GM12891 (cell line): ENCODE data around the gene C1orf74.

ENCODE experiments used
- DNase-seq: peaks from one replicate; pipeline ENCODE4 v3.0.0; 2011; ENCODE audit warnings: low spot score; ENCODE audit not compliant: insufficient read length
- FAIRE-seq: peaks from 2 replicates; lab custom pipeline; 2011; peaks lifted over from hg19 to GRCh38; lab: Jason Lieb, UNC
- PAX5 ChIP-seq: IDR thresholded peaks from 2 replicates; pipeline ENCODE4 v1.6.1; 2011; ENCODE audit warnings: low read length, moderate library complexity, mild to moderate bottlenecking; ENCODE audit not compliant: insufficient read depth, severe bottlenecking
- POLR2A ChIP-seq: IDR thresholded peaks from 2 replicates; pipeline ENCODE4 v1.6.1; 2011; ENCODE audit warnings: low read depth, low read length, control low read depth
- POLR2AphosphoS5 ChIP-seq: IDR thresholded peaks from 2 replicates; pipeline ENCODE4 v1.6.1; 2011; ENCODE audit warnings: low read depth, low read length, control low read depth
- POU2F2 ChIP-seq: IDR thresholded peaks from 2 replicates; pipeline ENCODE4 v1.6.1; 2011; ENCODE audit warnings: low read depth, mild to moderate bottlenecking, control low read depth, low read length, moderate library complexity
- SPI1 ChIP-seq: IDR thresholded peaks from 2 replicates; pipeline ENCODE4 v1.6.1; 2011; ENCODE audit warnings: low read depth, low read length, control low read depth
- TAF1 ChIP-seq: IDR thresholded peaks from 2 replicates; pipeline ENCODE4 v1.6.1; 2011; ENCODE audit warnings: low read depth, low read length, control low read depth

C1orf74 gene

GRCh38 chr1:209790286-209791193, 6.2 kb upstream of the C1orf74 start:
- TF ChIP-seq PAX5 (no peak), POLR2AphosphoS5 (no peak), SPI1 (no peak), POU2F2 (no peak)
- FAIRE-seq (no peak), DNase-seq (no peak)

GRCh38 chr1:209789245-209789644, 4.9 kb upstream of the C1orf74 start:
- no peak for DNase-seq
- no peak for FAIRE-seq
- TF ChIP-seq POLR2A = no peak
- TF ChIP-seq POLR2AphosphoS5 = no peak
- no peak for TF ChIP-seq SPI1
- no peak for TF ChIP-seq TAF1
- TF ChIP-seq PAX5 = no peak
- TF ChIP-seq POU2F2 = no peak

GRCh38 chr1:209787551-209787950, 3.2 kb upstream of the C1orf74 start:
- TF ChIP-seq SPI1 (no peak), POLR2AphosphoS5 (no peak), POLR2A (no peak), POU2F2 (no peak), PAX5 (no peak), TAF1 (no peak)
- DNase-seq = no peak
- no peak for FAIRE-seq

- TF ChIP-seq PAX5 (no peak), POLR2AphosphoS5 (no peak), POLR2A (no peak), TAF1 (no peak), SPI1 (no peak), POU2F2 (no peak)
- FAIRE-seq (no peak), DNase-seq (no peak)
Measured at GRCh38 chr1:209786146-209786545, 1.8 kb upstream of the C1orf74 start.

- no peak for FAIRE-seq
- TF ChIP-seq PAX5 (no peak), POLR2A (no peak), TAF1 (no peak), SPI1 (no peak), POLR2AphosphoS5 (no peak), POU2F2 (no peak)
- DNase-seq = no peak
Measured at GRCh38 chr1:209785592-209785991, 1.2 kb upstream of the C1orf74 start.

- no peak for TF ChIP-seq POLR2AphosphoS5
- TF ChIP-seq POU2F2 = no peak
- no peak for TF ChIP-seq POLR2A
- TF ChIP-seq TAF1 = no peak
- DNase-seq = no peak
- no peak for FAIRE-seq
Measured at GRCh38 chr1:209783386-209783785, 973 bp downstream of the C1orf74 start.

- TF ChIP-seq POLR2A = no peak
- no peak for TF ChIP-seq TAF1
- TF ChIP-seq SPI1 = no peak
- no peak for TF ChIP-seq POLR2AphosphoS5
- no peak for TF ChIP-seq POU2F2
- no peak for TF ChIP-seq PAX5
- no peak for DNase-seq
- FAIRE-seq = no peak
Measured at GRCh38 chr1:209780268-209780667, 4.1 kb downstream of the C1orf74 start.

GRCh38 chr1:209778102-209778501, 6.3 kb downstream of the C1orf74 start:
- TF ChIP-seq POLR2AphosphoS5 (no peak), POU2F2 (no peak), PAX5 (no peak), TAF1 (no peak), POLR2A (no peak), SPI1 (no peak)
- no peak for DNase-seq
- no peak for FAIRE-seq

GRCh38 chr1:209777587-209777986, 6.8 kb downstream of the C1orf74 start:
- DNase-seq (no peak), FAIRE-seq (no peak)
- TF ChIP-seq POU2F2 (no peak), SPI1 (no peak), POLR2A (no peak), TAF1 (no peak), POLR2AphosphoS5 (no peak)

GRCh38 chr1:209775678-209776077, 8.7 kb downstream of the C1orf74 start:
- DNase-seq = no peak
- TF ChIP-seq POU2F2 (no peak), SPI1 (peak; percentile 84)
- FAIRE-seq = peak; percentile 79

GRCh38 chr1:209774592-209774991, 9.8 kb downstream of the C1orf74 start:
- TF ChIP-seq SPI1 = peak; percentile 90
- 0 out of 2 replicates have a peak, but pooled peaks have one; percentile 18 for TF ChIP-seq POU2F2
- TF ChIP-seq POLR2AphosphoS5 = no peak
- TF ChIP-seq POLR2A = no peak

More at GRCh38 chr1:209774592-209774991, 9.8 kb downstream of the C1orf74 start:
- DNase-seq = no peak
- peak; percentile 65 for FAIRE-seq
